SK-N-SH treated with all-trans-retinoic acid at 6 μM for 48 hours (cell line): ENCODE results near the gene HOXD8.

Experiments used
- ATAC-seq: fragments of 200-7000 bp; cut with Tn5 transposase; 3 replicates; pipeline ENCODE4 v1.9.1; 2020; ENCODE audit warnings: mild to moderate bottlenecking, moderate library complexity
- ARNTL ChIP-seq: fragments of 450-650 bp; formaldehyde crosslinking; IDR thresholded peaks from 2 replicates; pipeline ENCODE4 v1.5.0; 2020; ENCODE audit warnings: low read depth, mild to moderate bottlenecking, moderate library complexity, borderline replicate concordance
- BACH2 ChIP-seq: fragments of 250-450 bp; sonication (Bioruptor Pico); IDR thresholded peaks from 2 replicates; pipeline ENCODE4 v1.9.0; 2021; ENCODE audit warnings: mild to moderate bottlenecking, borderline replicate concordance
- CREB5 ChIP-seq: fragments of 250-450 bp; sonication (Bioruptor Pico); IDR thresholded peaks from 2 replicates; pipeline ENCODE4 v1.5.1; 2020; ENCODE audit warnings: low read depth, mild to moderate bottlenecking, moderate library complexity
- CSDC2 ChIP-seq: fragments of 250-450 bp; sonication (Bioruptor Pico); IDR thresholded peaks from 2 replicates; pipeline ENCODE4 v1.5.0; 2020; ENCODE audit warnings: mild to moderate bottlenecking, moderate library complexity
- ESRRG ChIP-seq: fragments of 250-450 bp; sonication (Bioruptor Pico); IDR thresholded peaks from 2 replicates; pipeline ENCODE4 v1.6.1; 2021; ENCODE audit warnings: mild to moderate bottlenecking
- GLIS3 ChIP-seq: fragments of 250-450 bp; sonication (Bioruptor Pico); IDR thresholded peaks from 2 replicates; pipeline ENCODE4 v1.5.0; 2020; ENCODE audit warnings: mild to moderate bottlenecking, moderate library complexity
- OSR1 ChIP-seq: fragments of 250-450 bp; sonication (Bioruptor Pico); IDR thresholded peaks from 2 replicates; pipeline ENCODE4 v1.8.0; 2022; ENCODE audit warnings: moderate library complexity, mild to moderate bottlenecking, inconsistent platforms
- PATZ1 ChIP-seq: fragments of 250-450 bp; sonication (Bioruptor Pico); IDR thresholded peaks from 2 replicates; pipeline ENCODE4 v1.8.0; 2020; ENCODE audit warnings: mild to moderate bottlenecking, moderate library complexity, borderline replicate concordance
- PPARA ChIP-seq: fragments of 250-450 bp; sonication (Bioruptor Pico); IDR thresholded peaks from 2 replicates; pipeline ENCODE4 v1.5.0; 2020; ENCODE audit warnings: mild to moderate bottlenecking, borderline replicate concordance
- RARB ChIP-seq: fragments of 250-450 bp; sonication (Bioruptor Pico); IDR thresholded peaks from 2 replicates; pipeline ENCODE4 v1.8.0; 2021; ENCODE audit warnings: mild to moderate bottlenecking, moderate library complexity
- SNAI2 ChIP-seq: fragments of 250-450 bp; sonication (Bioruptor Pico); IDR thresholded peaks from 2 replicates; pipeline ENCODE4 v1.5.0; 2020; ENCODE audit warnings: mild to moderate bottlenecking, moderate library complexity
- TCF4 ChIP-seq: fragments of 250-450 bp; sonication (Bioruptor Pico); IDR thresholded peaks from 2 replicates; pipeline ENCODE4 v1.8.0; 2021; ENCODE audit warnings: mild to moderate bottlenecking, moderate library complexity, borderline replicate concordance
- TOX ChIP-seq: fragments of 250-450 bp; sonication (Bioruptor Pico); IDR thresholded peaks from 2 replicates; pipeline ENCODE4 v1.8.0; 2021; ENCODE audit warnings: mild to moderate bottlenecking, moderate library complexity, borderline replicate concordance
- TSHZ2 ChIP-seq: fragments of 250-450 bp; sonication (Bioruptor Pico); IDR thresholded peaks from 2 replicates; pipeline ENCODE4 v1.5.0; 2020; ENCODE audit warnings: mild to moderate bottlenecking, moderate library complexity
- ZC3H10 ChIP-seq: fragments of 250-450 bp; sonication (Bioruptor Pico); IDR thresholded peaks from 2 replicates; pipeline ENCODE4 v1.5.1; 2021; ENCODE audit warnings: mild to moderate bottlenecking, moderate library complexity
- ZFP30 ChIP-seq: fragments of 450-650 bp; formaldehyde crosslinking; IDR thresholded peaks from 2 replicates; pipeline ENCODE4 v1.5.0; 2022; ENCODE audit warnings: mild to moderate bottlenecking, moderate library complexity
- ZNF565 ChIP-seq: fragments of 450-650 bp; formaldehyde crosslinking; conservative IDR thresholded peaks from 2 replicates; pipeline ENCODE4 v1.5.0; 2020; ENCODE audit warnings: low read depth, mild to moderate bottlenecking, moderate library complexity
- ZNF70 ChIP-seq: fragments of 450-650 bp; formaldehyde crosslinking; IDR thresholded peaks from 2 replicates; pipeline ENCODE4 v1.5.0; 2020; ENCODE audit warnings: mild to moderate bottlenecking, moderate library complexity
- TF ChIP-seq, protein P1 (sequence below): fragments of 250-450 bp; sonication (Bioruptor Pico); IDR thresholded peaks from 2 replicates; pipeline ENCODE4 v1.5.1; 2021; ENCODE audit warnings: mild to moderate bottlenecking, moderate library complexity

The HOXD8 gene

GRCh38 chr2:176155356-176156044 is 26.0 kb downstream of the HOXD8 start:
- no peak for ATAC-seq
- TF ChIP-seq BACH2 (no peak), GLIS3 (CRISPR knock-in tag) (no peak), TOX (CRISPR knock-in tag) (no peak), RARB (CRISPR knock-in tag) (no peak), PATZ1 (CRISPR knock-in tag) (no peak), ESRRG (CRISPR knock-in tag) (no peak), CSDC2 (CRISPR knock-in tag) (no peak), ARNTL (CRISPR knock-in tag) (no peak), ZFP30 (CRISPR knock-in tag) (no peak), ZNF565 (no peak), ZC3H10 (no peak), PPARA (CRISPR knock-in tag) (no peak), TSHZ2 (no peak), OSR1 (CRISPR knock-in tag) (no peak), CREB5 (CRISPR knock-in tag) (no peak), TCF4 (CRISPR knock-in tag) (no peak)
- TF ChIP-seq, protein P1, sequence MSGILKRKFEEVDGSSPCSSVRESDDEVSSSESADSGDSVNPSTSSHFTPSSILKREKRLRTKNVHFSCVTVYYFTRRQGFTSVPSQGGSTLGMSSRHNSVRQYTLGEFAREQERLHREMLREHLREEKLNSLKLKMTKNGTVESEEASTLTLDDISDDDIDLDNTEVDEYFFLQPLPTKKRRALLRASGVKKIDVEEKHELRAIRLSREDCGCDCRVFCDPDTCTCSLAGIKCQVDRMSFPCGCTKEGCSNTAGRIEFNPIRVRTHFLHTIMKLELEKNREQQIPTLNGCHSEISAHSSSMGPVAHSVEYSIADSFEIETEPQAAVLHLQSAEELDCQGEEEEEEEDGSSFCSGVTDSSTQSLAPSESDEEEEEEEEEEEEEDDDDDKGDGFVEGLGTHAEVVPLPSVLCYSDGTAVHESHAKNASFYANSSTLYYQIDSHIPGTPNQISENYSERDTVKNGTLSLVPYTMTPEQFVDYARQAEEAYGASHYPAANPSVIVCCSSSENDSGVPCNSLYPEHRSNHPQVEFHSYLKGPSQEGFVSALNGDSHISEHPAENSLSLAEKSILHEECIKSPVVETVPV: no peak

- TF ChIP-seq TOX (CRISPR knock-in tag) (no peak), SNAI2 (CRISPR knock-in tag) (no peak), ESRRG (CRISPR knock-in tag) (no peak), BACH2 (no peak), ZNF565 (no peak), ARNTL (CRISPR knock-in tag) (no peak), CREB5 (CRISPR knock-in tag) (no peak), TSHZ2 (no peak), ZNF70 (CRISPR knock-in tag) (no peak)
- no peak for ATAC-seq
Observed at GRCh38 chr2:176156301-176156806, 26.8 kb downstream of the HOXD8 start.
